GM19455 (cell line): ENCODE data around the gene ACSF3.
"Not testable (repeated sequence)": the region's sequence is repeated elsewhere in the genome, so short reads cannot be mapped to it uniquely, and the experiment has no call there.

Source experiments
- ATAC-seq: cut with Tn5 transposase; IDR thresholded peaks from one replicate; pipeline ENCODE4 v1.9.1; 2021; ENCODE audit not compliant: unreplicated experiment

ACSF3 gene

DNA sequence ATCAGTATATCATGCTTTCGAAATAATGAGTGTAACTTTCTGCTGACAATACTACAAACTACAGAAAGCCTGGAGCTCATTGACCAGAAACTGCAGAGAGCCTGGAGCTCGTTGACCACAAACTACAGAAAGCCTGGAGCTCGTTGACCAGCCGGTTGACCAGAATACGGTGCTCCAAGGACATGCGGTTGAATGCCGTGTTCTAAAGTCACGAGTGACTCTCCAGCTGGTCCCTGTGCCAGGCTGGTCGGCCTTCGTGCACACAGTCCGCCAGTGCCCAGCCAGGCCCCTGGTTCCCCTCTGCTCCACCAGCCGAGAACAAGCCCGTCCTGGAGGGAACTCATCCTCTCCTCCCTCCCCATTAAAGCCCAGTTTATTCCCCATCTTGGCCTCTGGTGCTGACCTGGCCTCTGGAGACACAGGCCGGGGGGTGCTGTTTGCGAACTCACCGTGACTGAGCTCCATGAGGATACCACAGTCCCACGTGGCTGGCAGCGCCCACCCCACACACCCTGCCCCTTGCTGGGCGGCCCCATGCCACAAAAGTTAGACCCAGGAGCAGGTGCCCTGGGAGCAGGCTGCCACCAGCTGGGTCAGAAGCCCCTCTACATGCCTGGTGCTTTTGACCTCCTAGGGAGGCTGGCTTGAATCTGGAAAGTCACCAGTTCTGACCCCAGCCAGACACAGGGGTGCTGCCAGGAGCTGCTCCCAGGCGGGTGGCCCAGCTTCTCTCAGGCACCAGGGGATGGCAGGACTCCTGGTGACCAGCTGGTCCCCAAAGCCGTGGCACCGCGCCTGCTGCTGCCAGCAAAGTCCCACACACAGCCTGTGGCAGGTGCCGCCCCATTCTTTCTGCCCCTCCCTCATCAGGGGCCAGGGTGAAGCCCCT, 62.4 kb downstream of the ACSF3 start:
- ATAC-seq = no peak

DNA sequence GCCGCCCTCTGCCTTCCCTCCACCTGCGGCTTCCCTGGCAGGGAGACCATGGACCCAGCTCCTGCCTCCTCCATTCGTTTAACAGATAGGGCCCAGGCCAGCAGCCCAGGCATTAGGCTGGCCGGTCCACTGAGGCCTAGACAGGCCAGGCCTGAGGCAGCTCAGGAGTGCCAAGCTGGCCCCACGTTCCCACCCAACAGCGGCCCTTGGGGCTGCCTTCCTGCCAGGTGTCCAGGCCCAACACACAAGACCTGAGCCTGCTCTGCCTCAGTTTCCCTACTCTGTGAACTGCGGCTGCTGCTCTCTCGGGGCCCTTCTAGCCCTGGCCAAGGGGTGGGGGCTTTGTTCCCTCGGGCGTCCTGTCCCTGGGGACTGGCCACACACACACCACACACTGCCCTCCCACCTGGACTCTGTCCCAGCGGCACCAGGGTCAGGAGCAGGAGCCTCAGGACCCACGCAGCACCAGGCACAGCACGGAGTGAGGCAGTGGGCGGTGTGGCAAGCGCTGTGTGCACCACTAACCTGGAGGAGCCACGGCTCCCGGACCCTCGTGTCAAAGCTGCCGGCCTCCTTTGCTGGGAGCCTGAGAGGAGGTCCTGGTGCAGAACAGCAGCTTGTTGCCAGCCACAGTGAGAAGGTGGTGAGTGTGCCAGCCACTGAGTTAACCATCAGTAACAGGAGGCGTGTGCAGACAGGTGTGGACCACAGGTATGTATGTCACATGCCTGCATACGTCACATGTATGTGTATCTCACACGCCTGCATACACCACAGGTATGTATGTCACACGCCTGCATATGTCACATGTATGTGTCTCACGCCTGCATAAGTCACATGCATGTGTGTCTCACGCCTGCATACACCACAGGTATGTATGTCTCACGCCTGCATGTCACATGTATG, 63.3 kb downstream of the ACSF3 start:
- no peak for ATAC-seq

DNA sequence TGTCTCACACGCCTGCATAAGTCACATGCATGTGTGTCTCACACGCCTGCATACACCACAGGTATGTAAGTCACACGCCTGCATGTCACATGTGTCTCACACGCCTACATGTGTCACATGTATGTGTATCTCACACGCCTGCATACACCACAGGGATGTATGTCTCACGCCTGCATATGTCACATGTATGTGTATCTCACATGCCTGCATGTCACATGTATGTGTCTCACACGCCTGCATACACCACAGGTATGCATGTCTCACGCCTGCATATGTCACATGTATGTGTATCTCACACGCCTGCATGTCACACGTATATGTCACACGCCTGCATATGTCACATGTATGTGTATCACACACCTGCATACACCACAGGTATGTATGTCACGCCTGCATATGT, 64.1 kb downstream of the ACSF3 start:
- no peak for ATAC-seq

DNA sequence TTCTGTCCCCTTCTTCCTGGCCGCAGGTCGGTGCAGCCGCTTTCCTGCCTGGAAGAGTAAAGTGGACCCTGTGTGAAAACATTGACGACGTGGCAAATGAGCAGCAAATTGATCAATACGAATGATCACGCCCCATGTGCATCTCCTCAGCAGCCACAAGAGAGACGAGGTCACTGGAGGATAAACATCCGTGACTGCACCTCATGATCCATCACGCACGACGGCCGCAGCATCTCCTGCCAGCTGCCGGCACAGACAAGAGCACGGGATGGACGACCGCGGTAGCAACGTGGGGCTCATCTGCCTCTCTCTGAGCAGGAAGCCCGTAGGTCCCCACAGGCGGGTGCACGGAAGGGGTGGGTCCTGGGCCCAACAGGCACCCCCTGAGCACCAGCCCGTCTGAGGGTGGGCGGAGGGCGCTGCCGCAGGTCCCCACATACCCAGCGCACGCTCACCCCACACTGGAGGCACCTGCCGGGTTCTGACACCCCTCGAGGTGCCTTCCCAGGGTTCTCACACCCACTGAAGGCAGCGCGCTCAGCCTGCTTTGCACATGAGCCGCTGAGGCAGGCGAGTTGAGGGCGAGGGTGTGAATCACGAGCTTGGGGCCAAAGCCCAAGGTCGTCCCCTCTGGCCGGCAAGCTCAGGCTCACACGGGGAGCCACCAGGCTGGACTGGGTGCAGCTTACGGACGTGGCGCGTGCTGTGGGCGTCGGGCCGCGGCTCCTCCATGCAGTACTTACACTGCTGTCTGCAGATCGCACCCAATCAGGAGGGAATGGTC, 65.6 kb downstream of the ACSF3 start:
- no peak for ATAC-seq

DNA sequence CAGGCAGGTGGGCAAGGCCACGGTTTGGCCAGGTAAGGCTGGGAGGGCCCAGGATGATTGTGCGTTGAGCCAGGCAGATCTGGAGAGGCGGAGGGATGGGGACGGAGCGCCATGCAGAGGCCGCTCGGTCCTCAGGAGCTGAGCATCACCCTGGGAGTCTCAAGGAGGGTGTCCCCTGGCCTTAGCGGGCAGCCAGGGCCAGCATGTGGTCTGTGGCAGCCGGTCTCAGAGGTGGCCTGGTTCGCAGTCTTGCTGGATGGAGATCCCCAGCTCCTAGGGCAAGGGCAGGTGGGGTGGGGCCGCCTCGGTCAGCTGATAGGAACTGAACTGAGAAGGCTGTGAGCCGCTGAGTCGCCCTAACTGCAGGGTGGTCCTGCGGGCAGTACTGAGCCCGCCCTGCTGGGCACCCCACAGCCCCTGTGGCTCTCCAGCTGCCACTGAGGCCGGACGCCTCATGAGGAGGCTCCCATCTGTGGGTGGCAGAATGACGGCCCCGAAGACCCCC, 66.2 kb downstream of the ACSF3 start:
- ATAC-seq = no peak

DNA sequence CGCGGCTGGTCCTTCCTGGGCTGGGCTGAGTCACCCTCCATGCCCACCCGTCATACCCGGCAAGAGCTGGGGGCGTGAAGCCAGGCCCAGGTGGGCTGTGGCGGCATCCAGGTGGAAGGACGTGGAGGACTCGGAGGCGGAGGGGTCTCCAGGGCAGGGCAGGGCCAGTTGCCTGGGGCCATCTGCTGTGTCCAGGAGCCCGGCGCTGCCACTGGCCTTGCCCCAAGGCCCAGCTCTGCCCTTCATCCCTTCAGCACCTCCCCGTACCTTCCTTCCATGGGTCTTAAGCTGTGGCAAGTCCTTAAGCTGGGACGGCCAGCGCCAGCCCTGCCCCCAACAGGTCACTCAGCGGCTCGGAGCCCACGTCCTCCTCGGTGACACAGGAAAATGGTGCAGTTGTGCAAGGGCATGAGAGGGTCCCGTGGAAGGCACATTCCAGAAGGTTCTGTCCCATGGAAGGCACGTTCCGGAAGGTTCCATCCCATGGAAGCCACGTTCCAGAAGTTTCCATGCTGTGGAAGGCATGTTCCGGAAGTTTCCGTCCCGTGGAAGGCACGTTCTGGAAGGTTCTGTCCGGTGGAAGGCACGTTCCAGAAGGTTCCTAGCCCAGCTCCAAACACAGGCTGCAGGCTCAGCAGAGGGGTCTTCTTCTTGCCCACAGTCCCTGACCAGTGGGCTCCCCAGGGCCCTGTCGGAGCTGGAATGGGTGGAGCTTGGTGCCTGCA, 67.5 kb downstream of the ACSF3 start:
- ATAC-seq = no peak

DNA sequence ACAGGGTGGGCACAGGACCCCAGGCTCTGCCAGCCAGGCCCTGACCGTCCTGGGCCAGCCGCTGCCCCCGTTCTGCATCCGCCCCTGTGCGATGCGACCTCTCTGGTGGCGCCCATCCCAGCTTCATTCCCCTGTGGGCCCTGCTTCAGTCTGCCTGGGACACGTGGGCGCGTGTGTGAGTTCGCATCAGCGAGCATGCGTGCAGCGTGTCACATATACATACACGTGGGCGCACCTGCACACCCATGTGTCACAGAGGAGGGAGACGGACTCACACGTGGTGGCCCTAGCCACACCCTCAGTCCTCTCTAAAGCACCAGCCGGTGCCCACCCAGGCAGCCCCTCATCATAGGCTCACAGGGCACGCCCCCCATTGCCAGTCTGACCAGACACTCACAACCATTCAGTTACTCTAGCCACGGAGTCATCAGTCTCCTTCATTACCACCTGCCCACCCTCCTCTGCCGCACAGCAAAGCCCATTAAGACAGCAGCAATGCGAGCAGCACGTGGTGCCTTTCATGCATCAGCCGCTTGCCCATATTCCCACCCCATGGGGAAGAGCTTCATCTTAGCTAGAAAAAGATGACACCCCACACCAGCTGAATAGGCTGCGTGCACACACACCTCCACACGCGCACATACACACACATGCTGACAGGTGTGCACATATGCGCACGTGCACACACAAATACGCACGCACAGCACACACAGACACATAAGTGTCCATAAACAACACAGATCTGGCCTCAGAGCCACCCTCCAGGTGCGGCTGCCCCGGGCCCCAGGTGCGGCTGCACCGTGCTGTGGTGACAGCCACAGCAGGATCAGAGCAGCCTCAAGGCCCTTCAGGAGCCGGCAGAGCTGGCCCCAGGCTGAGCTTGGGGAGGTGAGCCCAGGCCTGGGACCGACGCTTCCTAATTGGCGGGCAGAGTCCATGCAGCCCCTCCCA, 68.4 kb downstream of the ACSF3 start:
- ATAC-seq = no peak

DNA sequence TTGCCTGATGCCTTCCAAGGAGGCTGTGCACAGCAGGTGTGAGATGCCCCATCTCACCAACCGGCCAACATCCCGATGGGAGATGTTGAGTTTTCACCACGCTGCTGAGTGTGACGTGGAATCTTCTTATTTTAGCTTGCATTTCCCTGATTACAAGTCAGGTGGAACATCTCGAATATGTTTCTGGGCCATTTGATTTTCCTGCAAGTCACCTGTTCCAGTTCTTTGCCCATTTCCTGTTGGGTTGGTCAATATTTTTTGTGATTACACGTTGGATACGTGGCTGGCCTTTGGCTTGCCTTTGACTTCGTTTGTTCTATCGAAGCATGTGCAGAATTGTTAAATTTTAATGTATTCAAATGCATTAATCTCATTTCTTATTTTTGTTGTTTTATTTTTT, 69.6 kb downstream of the ACSF3 start:
- no peak for ATAC-seq

DNA sequence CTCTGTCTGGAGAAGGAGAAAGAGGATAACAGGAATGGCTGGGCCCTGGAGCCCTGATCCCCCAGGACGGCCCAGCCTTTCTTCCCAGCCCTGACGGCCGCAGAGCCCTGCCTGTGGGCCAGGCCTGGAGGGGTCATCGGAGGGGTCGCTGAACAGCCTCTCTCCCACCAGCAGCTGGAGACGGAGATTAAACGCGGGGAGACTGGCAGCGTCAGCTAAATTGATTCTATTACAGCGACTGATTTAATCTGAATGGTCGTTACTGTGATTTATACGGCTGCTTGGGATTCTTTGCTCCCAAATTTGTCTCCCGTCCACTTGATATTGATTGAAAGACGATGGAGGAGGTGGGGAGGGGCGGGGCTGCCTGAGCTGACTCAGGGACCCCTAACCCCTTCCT, 70.8 kb downstream of the ACSF3 start:
- ATAC-seq = no peak

DNA sequence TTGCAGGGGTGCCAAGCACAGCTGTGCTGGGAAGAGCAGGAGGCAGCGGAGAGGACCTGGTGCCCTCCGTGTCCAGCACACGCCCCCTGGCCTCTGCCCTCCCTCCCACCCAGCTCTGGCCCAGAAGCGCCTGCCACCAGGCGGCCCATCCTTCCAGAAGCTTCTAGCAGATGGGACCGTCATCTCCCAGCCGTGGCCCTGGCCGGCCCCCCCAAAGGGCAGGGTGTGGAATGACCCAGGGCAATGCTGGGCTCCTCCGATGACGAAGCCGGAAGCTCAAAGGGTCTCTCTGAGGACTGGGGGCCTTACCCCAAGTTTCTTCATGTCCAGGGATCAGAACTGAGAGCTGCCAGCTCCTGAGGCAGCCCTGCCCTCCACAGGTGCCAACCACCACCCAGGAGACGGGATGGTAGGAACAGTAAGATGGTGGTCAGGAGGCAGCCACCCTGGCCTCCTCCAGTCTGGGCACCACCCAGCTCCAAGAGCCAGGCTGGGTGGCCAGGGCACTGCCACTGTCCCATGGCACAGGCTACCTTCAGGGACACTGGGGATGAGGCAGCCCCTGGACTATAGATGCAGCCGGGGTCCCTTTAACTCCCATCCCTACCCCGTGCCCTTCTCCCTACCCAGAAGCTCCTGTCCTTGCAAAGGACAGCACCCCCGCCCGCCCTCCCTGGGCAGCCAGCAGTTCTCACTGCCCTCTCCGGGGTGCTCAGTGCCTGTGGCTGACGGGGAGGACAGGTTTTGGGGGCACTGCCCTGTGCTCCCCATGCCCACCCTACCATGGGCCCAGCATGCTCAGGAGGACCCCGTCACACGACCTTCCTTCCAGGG, 71.4 kb downstream of the ACSF3 start:
- no peak for ATAC-seq

DNA sequence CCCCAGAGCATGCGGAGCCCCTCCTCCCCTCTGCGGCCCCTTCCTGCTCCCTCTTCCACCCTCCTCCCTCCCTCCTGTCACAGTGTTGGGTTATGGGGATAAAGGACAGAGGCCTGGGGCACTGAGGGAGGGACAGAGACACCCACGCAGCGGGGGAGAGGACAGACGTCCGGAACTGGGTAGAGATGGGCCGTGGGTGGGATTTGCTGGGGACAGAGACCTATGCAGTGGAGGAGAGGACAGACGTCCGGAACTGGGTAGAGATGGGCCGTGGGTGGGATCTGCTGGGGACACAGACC, 72.0 kb downstream of the ACSF3 start:
- not testable (repeated sequence) for ATAC-seq

DNA sequence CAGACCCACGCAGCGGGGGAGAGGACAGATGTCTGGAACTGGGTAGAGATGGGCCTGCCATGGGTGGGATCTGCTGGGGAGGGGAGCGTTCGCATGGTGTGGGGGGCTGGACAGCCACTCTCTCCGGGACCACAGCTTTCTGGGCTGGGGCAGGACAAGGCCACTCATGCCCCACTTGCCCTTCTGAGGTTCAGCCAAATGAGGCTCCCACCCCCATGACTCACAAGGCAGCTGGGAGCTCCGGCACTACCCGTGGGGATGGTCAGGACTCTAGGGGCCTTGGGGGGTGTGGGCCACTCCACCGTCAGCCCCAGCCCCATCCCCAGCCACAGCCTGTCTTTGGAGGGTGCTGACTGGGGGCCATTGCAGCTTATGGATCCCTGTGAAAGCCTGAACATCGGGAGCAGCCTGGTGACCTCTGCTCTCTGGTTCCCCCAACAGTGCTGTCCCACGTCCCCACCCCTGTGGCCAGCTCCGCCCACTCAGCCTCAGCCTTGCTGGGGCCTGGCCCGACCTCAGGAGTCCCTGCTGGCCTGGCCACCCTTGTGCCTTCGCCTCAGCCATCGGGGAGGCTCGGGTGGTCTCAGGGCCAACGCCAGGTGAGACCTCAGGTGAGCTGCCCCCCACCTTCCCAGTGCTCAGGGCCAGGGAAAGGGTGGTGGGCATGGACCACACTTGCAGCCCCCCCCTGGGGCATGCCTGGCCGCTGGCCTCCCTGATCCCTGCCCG, 73.2 kb downstream of the ACSF3 start:
- no peak for ATAC-seq

DNA sequence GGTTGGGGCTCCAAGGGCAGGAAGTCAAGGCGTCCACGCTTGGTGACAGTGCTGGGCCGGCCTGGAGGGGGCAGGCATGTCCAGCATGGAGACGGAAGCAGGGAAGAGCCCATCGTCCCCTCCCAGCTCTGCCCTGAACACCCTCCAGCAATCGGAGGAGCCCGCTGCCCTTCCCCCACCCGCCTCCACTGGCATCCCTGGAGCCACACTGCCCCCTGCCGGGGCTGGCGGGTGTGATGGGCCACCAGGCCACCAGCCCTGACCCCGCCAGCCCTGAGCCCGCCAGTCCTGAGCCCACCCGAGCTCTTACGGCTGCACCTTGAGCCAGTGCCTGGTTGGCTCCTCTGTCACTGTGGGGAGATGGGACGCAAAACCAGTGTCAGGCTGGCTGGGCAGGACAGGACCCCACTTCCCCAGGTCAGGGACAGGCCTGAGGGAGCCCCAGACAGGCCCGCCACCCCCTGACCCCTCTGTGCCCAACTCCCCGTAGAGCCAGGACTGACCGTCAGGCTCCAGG, 73.8 kb downstream of the ACSF3 start:
- ATAC-seq = no peak

DNA sequence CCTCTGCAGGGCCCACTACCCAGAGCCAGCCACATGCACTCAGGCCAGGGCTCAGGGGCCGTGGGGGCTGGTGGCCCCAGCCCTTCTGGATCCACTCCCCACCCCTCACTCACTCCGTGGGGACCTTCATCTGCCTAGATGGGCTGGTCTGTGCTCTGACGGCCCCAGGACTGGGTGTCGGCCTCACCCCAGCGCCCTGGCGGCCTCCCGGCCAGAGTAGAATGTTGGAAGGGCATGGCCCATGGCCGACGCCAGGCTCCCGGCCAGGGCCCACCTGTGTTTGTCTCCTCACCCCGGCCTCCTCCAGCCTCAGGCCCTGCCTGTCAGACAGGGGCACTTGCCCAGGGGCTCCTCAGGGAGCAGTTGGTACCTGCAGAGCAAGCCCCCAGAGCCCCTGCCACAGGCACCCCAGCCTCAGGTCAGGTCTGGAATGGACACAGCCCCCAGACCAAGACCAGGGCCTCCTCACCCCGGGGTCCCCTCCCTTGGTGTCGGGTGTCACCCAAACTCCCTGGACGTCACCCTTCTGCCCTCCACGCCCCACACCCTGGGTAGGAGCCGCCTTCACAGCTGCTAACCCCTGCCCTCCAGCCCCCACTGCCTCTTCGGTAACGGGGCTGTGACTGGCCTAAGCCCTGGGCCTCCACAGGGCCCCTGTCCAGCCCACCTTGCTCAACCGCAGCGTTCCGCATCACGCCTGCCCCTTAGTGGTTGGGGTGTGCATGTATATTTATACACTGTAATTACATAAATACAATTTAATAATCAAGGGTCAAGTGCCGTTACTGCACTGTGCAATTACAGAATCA, 74.9 kb downstream of the ACSF3 start:
- ATAC-seq = no peak

DNA sequence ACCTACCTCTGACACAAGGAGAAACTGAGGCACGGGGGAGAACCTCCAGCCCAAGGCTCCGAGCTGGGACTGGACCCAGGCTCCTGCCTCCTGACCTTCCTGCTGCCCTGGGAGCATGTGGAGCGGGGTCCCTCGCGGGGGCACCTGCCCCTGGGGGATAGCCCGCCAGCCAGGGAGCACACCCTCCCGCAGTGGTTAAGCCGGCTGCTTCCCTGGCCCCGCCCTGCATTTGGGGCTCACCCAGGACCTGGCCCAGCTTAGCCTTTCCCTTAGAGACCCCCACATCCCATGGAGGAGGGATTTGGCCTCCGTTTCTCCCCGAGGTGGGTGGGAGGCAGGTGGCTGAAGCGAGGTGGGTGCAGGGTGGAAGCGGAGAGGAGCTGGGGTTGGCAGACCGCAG, 76.1 kb downstream of the ACSF3 start:
- no peak for ATAC-seq

DNA sequence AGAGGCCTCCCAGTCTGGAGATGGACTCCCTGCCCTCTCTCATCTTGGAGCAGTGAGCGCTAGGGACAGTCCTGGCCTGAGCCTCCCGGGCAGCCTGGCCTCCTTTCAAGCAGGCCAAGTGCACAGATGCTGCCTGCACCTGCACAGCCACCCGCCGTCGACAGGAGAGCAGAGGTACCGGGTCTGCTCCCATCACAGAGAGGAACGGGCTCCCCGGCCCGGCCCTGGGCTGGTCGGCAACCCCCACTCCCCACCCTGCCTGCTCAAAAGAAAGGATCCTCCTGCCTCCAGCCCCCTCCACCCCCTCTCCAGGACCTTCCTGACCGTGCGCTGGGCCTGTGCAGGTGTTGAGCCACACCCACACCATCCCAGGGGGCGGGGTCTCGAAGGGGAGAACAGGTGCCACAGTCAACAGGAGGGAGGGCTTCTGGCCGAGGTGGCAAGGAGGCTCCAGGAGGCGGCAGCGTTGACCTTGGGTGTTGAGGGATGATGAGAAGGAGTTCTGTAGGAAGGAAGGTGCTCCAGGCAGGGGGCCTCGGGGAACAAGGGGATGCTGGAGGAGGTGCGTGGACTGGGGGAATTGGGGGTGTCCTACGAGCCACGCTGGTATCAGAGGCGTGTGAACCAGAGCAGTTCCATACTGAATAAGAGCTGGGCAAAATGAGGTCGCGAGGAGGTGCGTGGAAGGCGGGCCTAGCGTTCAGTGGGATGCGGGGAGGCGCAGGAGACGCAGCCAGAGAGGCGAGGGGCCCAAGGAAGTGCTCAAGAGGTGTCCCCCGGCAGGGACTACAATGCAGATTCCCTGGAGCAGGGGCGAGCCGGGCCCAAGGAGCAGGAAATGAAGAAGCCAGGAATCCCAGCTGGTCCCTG, 76.9 kb downstream of the ACSF3 start:
- no peak for ATAC-seq
